NCI-H345 (cell line): ENCODE measurements around the gene SPAG16.
A peak's percentile ranks its signal among the peaks of the same experiment; 100 is the strongest.
"Not testable (repeated sequence)": the region's sequence is repeated elsewhere in the genome, so short reads cannot be mapped to it uniquely, and the experiment has no call there.

Experiments used
- DNase-seq: peaks from one replicate; lab custom pipeline; 2025; lab: John Stamatoyannopoulos, UW

Gene SPAG16

DNA sequence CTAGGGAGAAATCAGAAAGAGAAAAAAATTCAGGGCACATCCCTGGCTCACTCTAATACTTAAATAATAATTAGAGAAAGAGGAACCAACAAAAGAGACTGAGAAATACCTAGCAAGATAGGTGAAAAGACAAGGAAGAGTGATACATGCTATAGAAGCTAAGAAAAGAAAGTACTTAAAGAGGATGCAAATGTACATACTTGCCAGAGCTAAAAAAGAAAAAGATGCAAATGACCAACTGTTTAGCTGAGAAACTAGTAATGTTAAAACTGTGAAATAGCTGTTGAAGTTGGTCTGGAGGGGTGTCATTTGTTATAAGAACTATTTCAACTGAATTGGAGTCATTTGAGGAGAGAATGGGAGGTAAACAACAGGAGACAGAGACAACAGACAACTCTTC lies 412.2 kb downstream of the SPAG16 start:
- DNase-seq = no peak

DNA sequence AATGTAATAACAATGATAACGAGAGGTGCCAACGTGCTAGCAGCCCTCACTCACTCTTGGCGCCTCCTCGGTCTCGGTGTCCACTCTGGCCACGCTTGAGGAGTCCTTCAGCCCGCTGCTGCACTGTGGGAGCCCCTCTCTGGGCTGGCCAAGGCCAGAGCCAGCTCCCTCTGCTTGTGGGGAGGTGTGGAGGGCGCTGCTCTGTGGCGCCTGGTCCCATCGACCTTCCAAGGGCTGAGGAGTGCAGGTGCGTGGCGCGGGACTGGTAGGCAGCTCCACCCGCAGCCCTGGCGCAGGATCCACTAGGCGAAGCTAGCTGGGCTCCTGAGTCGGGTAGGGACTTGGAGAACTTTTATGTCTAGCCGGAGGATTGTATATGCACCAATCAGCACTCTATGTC lies 417.1 kb downstream of the SPAG16 start:
- not testable (repeated sequence) for DNase-seq

DNA sequence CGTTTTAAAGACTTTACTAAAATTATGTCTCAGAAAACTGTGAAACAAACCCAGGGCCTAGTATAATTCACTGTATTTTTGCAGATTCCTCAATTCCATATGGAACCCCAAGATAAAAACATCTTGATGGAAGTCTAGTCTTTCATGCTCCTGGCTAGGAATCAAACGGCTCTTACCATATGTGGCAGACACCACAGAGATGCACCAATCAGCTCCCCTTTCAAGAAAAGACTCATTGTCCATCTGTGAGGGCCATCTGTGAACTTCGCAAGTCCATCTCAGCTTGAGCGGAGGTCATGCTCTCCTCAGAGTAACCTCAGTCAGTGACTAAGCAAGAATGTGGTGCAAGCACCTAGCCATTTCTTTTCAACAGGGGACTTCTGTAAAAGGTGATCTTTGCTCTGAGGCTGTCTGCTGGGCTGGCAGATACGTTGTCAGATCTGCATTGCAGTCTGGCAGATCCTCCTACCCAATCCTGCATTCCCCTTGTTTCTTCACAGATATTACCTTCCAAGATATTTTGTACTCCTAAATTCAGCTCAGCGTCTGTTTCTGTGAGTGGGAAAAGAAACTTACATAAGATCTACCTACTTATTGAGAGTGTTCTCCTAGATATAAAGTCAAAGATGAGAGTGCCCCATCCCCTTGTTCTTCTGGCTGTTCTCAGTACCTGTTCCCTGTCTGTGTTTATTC lies 419.3 kb downstream of the SPAG16 start:
- DNase-seq = no peak

DNA sequence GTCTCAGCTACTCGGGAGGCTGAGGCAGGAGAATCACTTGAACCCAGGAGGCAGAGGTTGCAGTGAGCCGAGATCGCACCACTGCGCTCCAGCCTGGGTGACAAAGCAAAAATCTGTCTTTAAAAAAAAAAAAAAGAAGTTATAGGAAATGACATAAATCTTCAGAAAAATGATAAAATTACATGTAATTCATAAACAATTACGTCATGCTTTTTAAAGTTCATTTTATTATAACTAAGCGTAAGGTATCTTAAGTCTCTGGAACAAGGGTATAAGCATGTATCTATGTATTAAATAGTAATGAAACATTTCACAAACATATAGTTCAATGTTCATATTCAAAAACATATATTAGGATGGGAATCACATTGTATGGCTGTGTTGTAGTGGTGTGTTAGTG lies 425.9 kb downstream of the SPAG16 start:
- DNase-seq = no peak

- not testable (repeated sequence) for DNase-seq
Measured at GRCh38 chr2:213718411-213718810, 434.1 kb downstream of the SPAG16 start.

DNA sequence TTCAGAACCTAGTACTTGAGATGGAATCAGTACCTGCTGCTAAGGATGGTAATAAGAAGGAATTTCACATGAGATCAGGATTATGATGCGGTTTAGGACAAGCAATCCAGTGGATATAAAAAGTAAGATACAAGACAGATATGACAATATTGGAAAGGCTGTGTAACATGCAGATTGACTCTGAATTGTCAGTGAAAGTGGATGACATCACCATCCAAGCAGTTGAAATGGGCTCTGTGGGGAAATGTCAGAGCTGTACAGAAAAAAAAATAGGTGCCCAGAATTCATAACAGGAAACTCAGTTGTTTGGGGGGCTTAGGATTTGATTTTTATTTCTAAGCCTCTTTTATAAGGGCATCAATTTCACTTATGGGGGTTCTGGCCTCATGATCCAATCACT lies 438.3 kb downstream of the SPAG16 start:
- no peak for DNase-seq

DNA sequence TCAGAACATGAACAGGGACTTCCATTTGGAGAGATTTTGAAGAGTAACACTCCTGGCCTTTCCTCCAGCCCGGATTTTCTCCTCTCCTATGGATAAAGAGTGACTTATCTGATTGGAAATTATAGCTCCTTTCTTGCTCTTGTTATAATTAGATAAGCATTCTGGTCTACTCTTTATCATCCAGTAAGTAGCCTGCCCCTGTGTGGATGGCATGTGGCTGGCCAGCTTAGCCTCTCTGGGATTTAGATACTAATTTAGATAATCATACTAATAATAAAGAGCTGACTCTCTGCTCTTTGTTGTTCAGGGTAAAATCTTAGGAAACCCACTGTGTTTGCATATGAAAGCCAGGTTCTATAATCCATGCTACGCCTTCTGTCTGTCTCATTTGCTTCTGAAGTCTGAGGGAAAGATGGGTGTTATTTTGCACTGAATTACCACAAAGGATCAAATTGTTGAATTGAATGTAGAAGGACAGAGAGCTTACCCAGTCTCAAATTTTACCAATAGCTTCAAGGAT lies 438.8 kb downstream of the SPAG16 start:
- DNase-seq = no peak

- no peak for DNase-seq
Measured at GRCh38 chr2:213723707-213724106, 439.4 kb downstream of the SPAG16 start.

GRCh38 chr2:213726101-213726500 lies 441.8 kb downstream of the SPAG16 start:
- DNase-seq = no peak

GRCh38 chr2:213733893-213734292 lies 449.6 kb downstream of the SPAG16 start:
- no peak for DNase-seq

- no peak for DNase-seq
Measured at GRCh38 chr2:213740453-213740852, 456.2 kb downstream of the SPAG16 start.

- no peak for DNase-seq
Measured at GRCh38 chr2:213751446-213751845, 467.2 kb downstream of the SPAG16 start.

GRCh38 chr2:213752575-213752974 lies 468.3 kb downstream of the SPAG16 start:
- DNase-seq = no peak

- no peak for DNase-seq
Measured at GRCh38 chr2:213757525-213757924, 473.3 kb downstream of the SPAG16 start.

DNA sequence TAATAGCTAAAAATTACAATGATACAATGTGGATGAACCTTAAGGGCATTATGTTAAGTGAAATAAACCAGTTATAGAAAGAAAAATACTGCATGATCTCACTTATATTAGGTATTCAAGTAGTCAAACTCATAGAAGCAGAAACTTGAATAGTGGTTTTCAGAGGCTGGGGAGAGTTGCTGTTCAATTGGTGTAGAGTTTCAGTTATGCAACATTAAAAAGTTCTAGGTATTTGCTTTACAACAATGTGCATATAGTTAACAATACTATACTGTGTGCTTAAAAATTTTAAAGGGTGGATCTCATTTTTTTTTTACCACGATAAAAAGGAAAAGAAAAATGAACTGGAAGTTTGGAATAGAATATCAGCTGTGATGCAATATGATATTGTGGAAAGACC lies 479.1 kb downstream of the SPAG16 start:
- DNase-seq = no peak

DNA sequence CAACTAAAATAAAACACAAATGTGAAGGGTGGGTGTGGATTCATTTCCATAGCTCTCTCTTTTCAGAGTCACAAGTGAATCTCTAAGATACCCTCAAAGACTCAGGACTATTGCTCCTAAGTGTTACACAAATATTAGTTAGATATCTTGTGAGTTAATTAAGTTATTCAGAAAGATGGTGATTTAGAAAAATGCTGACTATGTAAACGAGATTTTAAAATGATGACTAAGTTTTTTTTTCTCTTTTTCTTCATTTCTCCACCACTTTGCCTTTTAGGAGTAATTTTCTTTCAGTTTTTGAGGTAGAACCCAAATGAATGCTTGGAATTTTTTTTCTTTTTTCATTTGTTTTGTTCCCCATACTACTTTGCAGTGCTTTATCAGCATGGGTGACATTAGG lies 479.7 kb downstream of the SPAG16 start:
- DNase-seq = no peak

GRCh38 chr2:213764849-213765248 lies 480.6 kb downstream of the SPAG16 start:
- no peak for DNase-seq

DNA sequence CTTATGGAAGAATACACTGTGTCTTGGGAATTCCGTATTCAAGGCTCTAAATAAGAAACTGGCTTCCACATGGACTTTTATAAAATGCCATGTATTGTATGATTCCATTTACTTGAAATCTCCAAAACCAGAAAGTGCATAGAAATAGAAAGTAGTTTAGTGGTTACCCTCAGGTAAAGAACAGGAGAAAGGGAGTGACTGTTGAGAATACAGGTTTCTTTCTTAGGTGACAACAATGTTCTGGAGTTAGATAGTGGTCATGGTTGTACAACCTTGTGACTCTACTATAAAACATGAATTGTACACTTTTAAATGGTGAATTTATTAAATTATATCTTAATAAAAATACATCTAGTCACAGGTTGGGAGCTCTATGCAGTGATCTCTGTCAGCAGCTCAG lies 481.8 kb downstream of the SPAG16 start:
- DNase-seq = no peak

GRCh38 chr2:213766465-213766901 lies 482.2 kb downstream of the SPAG16 start:
- no peak for DNase-seq

- DNase-seq = no peak
Measured at GRCh38 chr2:213787869-213788268, 503.6 kb downstream of the SPAG16 start.

DNA sequence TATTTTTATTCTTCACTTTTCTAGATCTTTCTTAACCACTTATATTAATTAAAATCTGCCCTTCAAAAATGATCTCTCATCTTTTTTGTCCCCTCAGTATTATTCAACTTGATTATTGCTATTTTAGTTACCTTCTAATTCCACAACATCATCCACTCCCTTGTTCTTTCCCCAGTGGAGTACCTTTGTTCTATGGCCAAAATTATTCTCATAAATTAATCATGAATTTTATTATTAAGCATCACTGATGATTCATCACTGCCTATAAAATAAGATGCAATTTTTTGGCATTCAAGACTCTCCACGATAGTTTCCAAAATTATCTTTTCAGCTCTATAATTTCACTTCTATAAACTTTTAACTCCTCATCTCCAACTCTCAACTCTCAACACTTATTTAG lies 505.7 kb downstream of the SPAG16 start:
- DNase-seq = no peak

DNA sequence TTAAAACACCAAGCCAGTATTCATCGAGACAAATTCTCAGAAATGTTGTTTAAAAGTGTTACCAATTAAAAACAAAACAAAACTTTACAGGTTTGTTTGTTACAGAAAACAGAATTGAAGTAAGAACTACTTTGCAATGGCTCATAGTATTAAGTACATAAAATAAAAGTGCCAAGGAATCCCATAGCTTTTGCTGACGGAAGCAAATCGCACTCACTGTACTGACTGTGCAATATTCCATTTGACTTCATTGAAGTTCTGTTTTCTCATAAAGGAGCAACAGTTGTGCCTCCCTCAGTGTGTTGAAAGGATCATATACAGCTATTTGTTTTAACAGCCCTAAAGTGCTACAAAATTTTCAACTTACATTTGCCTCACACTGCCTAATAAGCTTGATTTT lies 507.8 kb downstream of the SPAG16 start:
- DNase-seq = no peak

GRCh38 chr2:213806125-213806726 lies 522.0 kb downstream of the SPAG16 start:
- peak; percentile 18 for DNase-seq

- no peak for DNase-seq
Measured at GRCh38 chr2:213816583-213816982, 532.3 kb downstream of the SPAG16 start.
